ENCODE results near the gene SH3RF3.

SH3RF3 gene

GRCh38 chr2:109246176-109246575, 117.2 kb downstream of the SH3RF3 start:
- DNase-seq, result peak; percentile 94

DNA sequence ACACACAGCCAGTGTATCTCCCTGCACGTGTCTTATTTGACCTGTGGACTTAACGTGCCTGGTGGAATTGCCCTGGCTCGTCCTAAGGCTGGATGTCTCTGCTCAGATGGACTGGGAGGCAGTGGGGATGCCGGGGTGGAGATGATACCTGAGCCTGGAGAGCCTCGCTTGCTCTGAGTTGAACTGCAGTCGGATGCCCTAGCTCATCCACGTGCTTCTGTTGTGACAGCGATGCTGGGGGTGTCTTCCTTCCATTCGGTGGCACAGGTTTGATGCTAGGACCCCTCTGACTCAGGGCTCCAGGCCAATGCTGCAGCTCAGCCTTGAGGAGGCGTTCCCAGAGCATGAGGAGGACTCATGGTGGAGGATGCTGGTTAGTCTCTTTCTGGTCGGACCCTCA, 117.6 kb downstream of the SH3RF3 start:
- no peak for DNase-seq

DNA sequence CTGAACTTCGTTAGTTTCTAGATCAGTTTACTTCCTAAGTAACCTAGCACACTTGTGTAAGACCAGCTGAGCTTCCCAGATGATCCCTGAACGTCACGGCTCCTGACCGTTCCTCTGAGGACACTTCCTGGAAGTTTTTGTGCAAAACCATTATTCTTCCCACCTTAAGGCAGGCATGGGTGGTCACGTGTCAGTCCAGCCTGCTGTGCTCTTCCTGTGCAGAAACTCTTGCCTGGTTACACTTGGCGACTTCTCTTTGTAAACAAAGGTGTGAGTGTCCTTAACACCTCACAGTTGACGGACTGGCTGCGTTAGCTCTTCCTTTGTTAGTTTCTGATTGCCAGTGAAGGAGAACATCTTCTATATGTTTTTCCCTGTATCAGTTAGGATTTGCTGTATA, 118.3 kb downstream of the SH3RF3 start:
- DNase-seq, result no peak

DNA sequence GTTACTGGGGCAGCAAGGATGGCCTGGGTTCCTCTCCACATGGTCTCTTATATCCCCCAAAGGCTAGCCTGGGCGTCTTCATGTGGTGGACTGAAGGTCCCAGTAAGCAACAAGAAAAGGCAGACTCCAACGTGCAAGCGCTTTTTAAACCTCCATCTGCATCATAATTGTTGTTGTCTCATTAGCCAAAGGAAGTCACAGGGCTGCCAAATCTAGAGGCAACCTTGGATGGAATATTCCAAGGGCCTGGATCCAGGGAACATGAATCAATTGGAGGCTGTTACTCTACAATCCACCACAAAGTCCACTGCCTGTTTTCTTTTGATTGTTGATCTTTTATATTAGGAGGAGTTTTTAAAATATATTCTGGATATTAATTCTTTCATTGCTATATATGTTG, 118.8 kb downstream of the SH3RF3 start:
- no peak for DNase-seq

DNA sequence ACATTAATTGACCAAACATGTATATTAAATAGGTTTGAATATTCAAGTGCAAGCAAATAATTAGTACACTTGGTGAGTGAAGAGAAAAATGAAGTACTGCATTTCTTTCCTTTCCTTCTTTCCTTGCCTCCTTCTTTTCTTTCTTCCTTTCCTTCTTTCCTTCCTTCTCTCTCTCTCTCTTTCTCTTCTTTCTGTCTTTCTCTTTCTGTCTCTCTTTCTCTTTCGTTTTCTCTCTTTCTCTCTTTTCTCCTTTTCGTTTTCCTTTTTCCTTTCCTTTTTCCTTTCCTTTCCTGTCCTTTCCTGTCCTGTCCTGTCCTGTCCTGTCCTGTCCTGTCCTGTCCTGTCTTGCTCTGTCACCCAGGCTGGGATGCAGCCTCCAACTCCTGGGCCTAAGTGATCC, 119.6 kb downstream of the SH3RF3 start:
- no peak for DNase-seq

GRCh38 chr2:109253217-109253616, 124.2 kb downstream of the SH3RF3 start:
- DNase-seq, result no peak

DNA sequence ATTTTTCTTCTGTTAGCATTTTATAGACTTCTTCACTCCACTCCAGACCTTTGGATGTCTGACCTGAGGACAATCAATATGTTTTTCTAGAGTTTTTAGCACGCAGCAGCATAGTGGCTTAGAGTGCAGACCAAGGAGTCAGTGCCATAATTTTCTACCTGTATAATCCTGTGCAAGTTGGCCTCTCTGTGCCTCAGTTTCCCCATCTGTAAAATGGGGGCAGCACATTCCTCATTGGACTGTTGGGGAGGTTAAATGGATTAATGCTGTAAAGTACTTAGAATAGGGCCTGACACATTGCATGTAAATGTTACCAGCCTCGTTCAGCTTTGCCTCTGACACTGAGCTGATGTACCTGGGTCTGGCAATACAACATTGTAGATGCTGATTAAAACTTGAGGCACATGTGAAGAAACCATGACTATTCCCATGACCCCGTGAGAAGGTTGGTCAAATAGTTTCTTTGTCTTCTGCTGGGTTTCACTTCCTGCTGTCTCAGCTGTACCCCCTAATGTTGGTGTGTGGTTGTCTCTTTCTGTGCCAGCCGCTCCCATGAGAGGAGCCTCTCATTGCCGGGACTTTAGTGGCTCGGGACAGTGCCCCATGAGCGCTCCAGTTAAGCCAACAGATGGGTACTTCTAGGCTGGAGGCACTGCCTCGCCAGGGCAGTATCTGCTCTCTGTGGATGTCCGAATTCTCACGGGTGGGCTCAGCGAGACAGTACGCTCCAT, 125.3 kb downstream of the SH3RF3 start:
- no peak for DNase-seq

DNA sequence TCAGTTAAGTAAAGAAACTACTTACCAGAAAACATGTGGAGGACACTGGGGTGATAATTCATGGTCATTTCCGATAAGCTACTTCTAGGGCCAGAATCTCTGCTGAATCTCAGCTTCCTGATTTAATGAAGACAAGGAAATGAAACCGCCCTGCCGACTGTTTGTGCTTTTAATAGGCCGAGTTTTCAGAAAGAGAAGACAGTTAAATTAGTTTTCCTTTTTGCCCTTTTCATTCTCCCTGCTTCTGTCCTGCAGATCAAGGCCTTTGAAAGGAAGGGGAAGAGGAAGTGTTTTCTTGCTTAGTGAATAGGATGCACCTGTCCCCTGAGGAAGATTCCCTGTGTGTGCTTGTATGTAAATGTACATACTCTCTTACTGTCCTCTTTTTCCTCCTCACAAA, 126.6 kb downstream of the SH3RF3 start:
- DNase-seq, result no peak

GRCh38 chr2:109256111-109256510, 127.1 kb downstream of the SH3RF3 start:
- no peak for DNase-seq

DNA sequence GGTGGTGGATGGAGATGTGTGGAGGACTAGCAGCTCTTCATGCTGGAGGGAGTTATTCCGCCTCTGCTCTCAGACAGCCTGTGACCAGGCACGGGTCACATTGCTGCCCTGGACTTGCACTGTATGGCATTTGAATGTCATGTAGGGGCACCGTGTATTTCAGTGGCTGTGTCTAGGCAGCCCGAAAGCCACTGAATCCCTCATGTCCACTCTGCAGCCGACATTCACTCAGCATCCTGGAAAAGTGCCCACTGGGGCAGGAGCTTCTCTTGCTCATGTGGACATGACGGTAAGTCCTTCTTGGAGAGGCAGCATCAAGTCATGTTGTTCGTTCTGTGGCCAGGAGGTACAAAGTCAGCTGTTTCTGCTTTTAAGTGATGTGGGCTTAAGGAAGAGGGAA, 127.9 kb downstream of the SH3RF3 start:
- no peak for DNase-seq

DNA sequence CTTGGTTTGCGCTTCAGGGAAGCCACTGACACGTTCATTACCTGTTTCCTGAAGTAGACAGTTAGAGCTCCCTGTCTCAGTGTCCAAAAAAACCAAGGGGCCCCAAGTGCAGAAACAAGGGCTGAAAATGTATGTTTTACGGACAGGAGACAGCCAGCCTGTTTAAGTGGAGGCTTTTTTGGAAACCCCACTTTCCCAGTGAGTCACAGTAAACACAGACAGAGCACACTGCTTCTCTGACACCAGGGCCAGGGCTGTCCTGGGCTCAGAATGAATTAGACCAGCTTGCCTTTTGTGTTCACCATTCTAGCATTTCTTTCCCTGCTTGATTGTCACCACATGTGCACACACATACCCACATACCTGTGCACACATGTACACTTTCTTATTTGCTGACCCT, 128.6 kb downstream of the SH3RF3 start:
- DNase-seq, result no peak

DNA sequence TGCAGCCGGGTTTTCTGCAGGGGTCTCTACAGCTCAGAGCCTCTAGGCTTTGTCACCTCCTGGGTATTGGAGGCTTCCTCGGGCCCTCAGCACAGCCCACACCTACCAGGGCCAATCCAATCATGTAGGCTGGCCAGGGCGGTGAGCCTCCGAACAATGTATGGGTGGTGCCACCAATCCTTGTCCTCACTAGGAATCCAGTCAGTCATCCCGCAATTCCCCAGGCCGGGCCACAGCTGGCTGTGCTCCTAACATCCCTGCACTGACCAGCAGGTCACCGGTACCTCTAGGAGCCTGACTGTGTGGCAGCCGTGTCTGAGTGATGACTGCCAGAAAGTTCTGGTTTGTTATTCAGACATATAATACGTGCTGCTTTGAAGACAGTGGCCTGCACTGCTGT, 129.4 kb downstream of the SH3RF3 start:
- DNase-seq, result no peak

GRCh38 chr2:109258905-109259540, 130.0 kb downstream of the SH3RF3 start:
- DNase-seq, result no peak

DNA sequence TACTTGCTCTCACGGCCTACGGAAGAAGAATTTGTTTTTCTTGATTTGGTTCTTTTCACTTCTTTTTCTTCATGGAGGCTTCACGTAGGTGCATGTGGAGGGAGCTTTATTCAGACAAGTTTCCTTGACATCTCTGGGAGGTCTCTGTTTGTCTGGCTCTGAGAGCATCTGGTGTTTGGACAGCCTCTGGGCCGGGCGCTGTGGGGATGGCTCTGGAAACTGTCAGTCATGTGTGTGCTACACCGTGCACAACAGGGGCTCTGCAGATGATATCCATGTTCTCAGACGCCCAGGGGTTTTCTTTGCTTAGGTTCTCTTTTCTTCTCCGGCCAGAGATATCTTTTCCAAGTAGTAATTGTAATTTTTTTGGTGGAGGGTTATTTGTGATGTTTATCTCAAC, 130.7 kb downstream of the SH3RF3 start:
- DNase-seq, result no peak

DNA sequence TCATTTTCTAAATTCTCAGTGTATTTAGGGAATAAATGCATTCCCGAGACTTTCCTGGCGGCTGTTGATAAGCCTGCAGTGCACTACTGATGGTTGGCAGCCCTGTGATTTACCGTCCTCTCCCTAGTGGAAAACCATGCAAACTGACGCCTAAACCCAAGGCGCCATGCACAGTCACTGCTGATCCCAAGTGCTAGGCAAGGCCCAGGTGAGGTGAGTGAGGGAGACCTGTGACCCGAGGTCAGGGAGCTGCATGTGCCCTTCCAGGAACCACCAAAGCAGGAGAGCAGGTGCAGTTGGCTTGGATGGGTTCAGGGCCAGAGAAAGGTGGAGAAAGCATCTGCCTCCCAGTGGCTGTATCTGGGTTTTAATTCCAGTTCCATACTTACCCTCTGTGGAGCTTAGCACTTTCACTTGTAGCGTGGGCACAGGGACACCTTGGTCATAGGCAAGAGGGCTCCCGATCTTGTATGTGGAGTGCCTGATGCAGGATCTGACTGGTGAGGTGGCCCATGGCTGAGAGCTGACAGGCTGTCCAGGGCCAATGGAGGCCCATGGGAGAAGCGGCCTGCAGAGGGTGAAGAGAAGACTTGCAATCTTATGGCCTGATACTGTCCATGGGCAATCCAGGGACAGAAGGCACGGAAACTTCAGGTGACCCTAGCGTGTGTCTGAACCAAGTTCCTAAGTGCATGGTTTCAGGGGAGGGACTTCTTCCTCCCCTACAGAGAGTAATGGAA, 131.3 kb downstream of the SH3RF3 start:
- DNase-seq, result no peak

DNA sequence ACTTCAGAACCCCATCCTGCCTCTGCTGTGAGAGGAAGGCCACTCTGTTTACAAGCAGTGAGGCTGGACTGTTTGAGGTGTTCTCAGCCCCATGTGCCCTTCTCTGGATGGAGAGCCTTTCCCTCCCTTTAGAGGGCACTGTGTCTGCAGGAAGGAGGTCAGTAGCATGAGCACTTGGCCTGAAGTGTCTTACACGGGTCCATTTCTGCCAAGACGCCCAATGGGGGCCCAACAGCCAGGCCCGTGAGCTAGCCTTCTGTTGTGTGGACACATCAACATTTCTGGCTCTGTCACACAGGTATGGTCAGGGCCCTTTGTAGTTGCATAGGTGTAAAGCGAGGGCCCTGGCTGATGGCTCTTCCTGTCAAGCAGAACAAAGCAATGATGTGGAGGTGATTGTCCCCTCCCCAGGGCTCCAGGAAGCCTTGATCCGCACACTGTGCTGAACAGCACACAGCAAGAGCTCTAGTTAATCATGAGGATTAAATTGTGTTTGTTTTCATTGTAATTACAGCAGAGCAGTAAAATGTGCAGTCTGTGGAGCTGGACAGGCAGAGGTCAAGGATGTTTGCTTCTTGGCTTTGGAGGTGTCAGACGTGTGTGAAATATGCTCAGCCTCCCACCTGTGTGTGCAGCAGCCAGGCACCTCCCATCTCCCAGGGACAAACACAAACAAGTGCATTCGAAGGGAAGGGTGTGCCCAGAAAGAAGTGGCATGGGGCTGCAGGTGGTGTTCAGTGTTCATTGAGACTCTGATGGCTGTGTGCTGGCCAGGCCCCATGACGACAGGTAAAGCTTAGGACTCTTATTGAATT, 132.1 kb downstream of the SH3RF3 start:
- peak; percentile 47 for DNase-seq

DNA sequence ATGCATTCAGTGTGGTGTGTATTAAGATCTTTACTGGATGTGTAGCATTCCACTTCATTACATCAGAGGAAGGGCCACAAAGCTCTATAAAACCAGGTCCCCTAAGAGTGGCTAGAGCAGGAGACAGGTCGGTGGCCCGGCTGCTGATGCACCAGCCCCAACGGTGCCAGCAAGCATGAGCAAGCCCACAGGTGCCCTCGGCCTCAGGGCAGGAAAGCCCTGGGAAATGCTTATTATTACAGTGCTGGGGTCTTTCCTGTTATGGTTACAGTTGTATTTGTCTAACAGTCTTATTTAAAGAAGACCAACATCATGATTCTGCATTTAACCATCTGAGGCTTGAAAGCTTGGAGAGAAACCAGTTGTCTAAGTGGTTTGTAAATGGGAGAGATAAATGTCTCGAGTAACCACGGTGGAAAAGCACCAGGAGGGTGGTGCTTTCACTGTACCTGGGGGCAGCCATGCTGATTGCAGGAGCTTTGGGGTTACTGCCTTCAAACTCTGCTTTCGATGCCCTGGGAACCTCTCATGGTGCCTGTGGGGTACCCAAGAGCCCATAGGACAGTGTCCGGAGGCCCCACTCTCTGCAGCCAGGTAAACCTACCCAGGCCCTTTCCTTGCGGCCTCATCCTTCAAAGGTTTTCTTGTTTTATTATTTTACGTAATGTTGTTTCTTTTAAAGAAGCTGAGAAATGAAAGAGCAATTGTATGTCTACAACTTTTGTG, 133.1 kb downstream of the SH3RF3 start:
- DNase-seq, result no peak

DNA sequence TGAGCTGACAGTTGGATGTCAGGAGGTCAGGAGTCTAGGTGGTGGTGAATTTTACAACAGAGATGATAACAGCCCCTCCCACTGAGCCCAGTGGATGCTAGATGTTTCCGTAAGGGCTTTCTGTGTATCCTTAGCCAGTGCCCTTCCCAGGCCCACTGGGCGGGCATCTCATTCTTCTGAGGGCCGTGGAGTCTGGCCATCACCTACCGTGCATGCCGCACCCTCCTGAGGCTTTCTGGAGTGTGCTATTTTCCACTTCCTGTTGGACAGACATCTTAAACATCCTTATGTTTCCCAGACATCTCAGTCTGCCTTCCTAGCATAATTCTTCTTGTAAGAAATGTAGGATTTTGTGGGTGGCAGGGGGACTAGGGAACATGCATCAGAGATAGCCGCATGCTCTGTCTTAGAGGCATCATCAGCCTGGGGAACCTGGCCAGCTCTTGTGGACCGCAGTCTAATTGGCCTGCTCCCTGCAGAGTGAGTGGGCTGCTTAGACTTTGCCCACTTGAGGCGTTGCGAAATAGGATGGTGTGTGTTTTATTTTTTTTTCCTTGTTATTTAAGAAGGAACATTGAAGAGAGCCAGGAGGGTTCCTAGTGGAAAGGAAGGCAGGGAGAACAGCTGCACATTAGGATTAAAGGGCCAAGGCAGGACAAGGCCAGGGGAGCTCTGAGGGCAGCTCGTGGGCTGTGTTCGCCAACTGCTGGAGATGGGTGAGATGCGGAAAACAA, 135.8 kb downstream of the SH3RF3 start:
- DNase-seq, result peak; percentile 82

- DNase-seq, result peak; percentile 36
Measured at GRCh38 chr2:109265369-109265768, 136.4 kb downstream of the SH3RF3 start.

GRCh38 chr2:109265953-109266352, 136.9 kb downstream of the SH3RF3 start:
- DNase-seq, result no peak

DNA sequence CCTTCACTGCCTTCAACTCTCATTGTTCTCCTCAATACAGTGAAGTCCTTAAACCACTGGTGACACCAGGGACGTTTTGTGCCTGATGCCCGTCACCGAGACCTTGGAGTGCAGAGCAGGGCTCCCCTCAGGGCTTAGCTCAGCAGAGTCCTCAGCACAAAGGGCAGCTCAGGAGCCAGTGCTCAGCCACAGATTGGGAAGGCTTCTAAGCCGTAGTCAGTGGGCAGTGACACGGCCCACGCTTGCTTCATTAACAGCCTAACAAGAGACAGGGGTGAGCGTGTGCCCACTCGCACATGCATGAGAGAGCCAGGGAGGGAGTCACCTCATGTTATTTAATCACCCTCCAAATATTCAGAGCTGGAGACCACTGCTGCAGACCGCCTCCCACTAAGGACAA, 137.5 kb downstream of the SH3RF3 start:
- DNase-seq, result no peak
